BE2C (cell line): ENCODE data around the gene TBX6.

Source experiments
- DNase-seq: peaks from one replicate; pipeline ENCODE4 v3.0.0-alpha.2; 2020
- H3K27me3 ChIP-seq: fragments of 250-450 bp; sonication (Bioruptor Pico); 2 replicates; pipeline ENCODE4 v1.5.1; 2020; ENCODE audit warnings: mild to moderate bottlenecking
- H3K36me3 ChIP-seq: fragments of 250-450 bp; sonication (Bioruptor Pico); 2 replicates; pipeline ENCODE4 v1.5.1; 2020; ENCODE audit warnings: mild to moderate bottlenecking
- H3K4me1 ChIP-seq: fragments of 250-450 bp; sonication (Bioruptor Pico); 2 replicates; pipeline ENCODE4 v1.5.1; 2020
- H3K4me3 ChIP-seq: 2 replicates; pipeline ENCODE4 v1.5.1; 2011; ENCODE audit warnings: low read depth, low read length
- H3K9me3 ChIP-seq: fragments of 250-450 bp; sonication (Bioruptor Pico); 2 replicates; pipeline ENCODE4 v1.5.1; 2020
- CTCF ChIP-seq: IDR thresholded peaks from 2 replicates; pipeline ENCODE4 v1.5.1; 2012; ENCODE audit warnings: mild to moderate bottlenecking, low read depth, low read length

Gene TBX6

DNA sequence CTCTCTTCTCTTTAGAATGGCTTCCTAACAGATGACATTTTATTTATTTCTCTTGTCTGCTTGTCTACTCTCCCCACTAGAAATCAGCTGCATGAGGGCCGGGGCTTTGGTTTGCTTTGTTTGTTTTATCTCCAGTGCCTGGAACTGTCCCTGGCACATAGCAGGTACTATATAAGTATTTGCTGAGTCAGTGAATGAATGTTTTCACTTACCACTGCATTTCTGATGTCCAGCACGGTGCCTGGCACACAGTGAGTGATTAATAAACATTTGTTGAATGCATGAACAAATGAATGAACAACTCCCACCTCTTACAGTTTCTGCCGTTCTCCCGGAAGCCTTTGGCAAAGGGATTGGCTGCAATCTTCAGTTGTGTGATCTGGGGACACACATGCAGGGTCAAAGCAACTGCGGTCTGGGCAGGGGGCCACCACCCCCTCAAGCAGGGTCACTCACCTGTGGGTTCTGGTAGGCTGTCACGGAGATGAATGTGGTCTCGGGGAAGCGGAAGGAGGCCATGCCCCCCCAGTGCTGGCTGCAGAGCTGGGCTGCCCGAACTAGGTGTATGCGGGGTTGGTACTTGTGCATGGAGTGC, 3.4 kb downstream of the TBX6 start:
- Histone ChIP-seq H3K9me3 (no peaks in the 10 kb centered on the region), H3K36me3 (peaks cover 27% of the 10 kb centered on the region), H3K4me1 (peaks cover 5% of the 10 kb centered on the region; the same call in 1 of the 2 replicates), H3K4me3 (no peak overlapping the region), H3K27me3 (no peaks in the 10 kb centered on the region)
- no peak for DNase-seq
- TF ChIP-seq CTCF, result no peak

DNA sequence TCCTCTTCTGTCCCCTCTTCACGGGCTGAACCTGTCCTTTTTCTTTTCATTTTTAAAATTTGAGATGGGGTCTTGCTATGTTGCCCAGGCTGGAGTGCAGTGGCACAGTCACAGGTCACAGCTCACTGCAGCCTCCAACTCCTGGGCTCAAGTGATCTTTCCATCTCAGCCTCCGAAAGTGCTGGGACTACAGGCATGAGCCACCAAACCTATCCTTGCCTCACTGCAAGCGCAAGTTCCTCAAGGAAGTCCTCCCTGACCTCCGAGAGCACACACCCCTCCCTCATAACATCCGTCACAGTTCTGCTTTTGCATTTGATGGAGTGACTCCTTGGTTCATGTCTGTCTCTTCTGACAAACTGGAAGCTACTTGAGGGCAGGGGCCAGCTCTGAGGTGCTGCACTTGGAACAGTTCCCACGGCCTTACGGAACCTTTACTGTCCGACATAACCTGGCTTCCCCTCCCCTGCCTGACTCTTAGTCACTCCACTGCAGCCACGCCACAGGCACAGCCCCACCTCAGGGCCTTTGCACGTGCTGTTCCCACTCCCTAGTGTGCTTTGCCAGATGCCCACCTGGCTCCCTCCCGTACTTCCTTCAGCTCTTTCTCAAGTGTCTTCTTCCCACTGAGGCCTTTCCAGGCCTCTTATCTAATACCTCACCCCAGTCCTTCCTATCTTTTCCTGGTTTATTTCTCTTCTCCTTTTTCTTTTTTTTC, 4.4 kb downstream of the TBX6 start:
- H3K4me3 ChIP-seq, result no peak overlapping the region
- no peak for DNase-seq
- no peak for TF ChIP-seq CTCF
- H3K4me1 ChIP-seq, result peaks cover 5% of the 10 kb centered on the region; the same call in 1 of the 2 replicates
- peaks cover 36% of the 10 kb centered on the region for H3K36me3 ChIP-seq
- H3K27me3 ChIP-seq, result no peaks in the 10 kb centered on the region
- H3K9me3 ChIP-seq, result no peaks in the 10 kb centered on the region

GRCh38 chr16:30086291-30087140, 5.2 kb downstream of the TBX6 start:
- Histone ChIP-seq H3K9me3 (no peaks in the 10 kb centered on the region), H3K36me3 (peaks cover 42% of the 10 kb centered on the region), H3K27me3 (no peaks in the 10 kb centered on the region), H3K4me1 (peaks cover 5% of the 10 kb centered on the region; the same call in 1 of the 2 replicates), H3K4me3 (no peak overlapping the region)
- no peak for DNase-seq
- no peak for TF ChIP-seq CTCF

- no peak for DNase-seq
- no peak overlapping the region for H3K4me3 ChIP-seq
- no peak for TF ChIP-seq CTCF
- peaks cover 5% of the 10 kb centered on the region; the same call in 1 of the 2 replicates for H3K4me1 ChIP-seq
- H3K9me3 ChIP-seq, result no peaks in the 10 kb centered on the region
- peaks cover 49% of the 10 kb centered on the region for H3K36me3 ChIP-seq
- H3K27me3 ChIP-seq, result no peaks in the 10 kb centered on the region
Observed at GRCh38 chr16:30085820-30086219, 5.9 kb downstream of the TBX6 start.

DNA sequence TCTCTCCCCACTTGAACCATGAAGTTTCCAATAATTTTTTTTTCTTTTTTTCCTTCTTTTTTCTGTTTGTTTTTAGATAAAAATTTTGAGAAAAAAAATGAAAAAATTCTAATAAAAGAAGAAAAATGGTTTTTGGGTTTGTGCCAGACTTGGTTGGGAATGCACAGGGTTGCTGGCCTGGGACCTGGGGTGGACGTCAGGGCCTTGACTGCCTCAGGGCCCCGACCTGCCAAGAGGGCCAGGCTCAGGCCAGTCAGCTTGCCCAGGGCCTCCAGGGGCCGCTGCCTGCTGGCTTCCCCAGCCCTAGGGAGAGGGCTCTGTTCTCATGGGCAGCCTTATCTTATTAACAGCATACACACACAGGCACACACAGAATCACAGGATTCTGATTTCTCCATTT, 6.5 kb downstream of the TBX6 start:
- Histone ChIP-seq H3K27me3 (no peaks in the 10 kb centered on the region), H3K4me1 (peaks cover 5% of the 10 kb centered on the region; the same call in 1 of the 2 replicates), H3K36me3 (peaks cover 54% of the 10 kb centered on the region), H3K9me3 (no peaks in the 10 kb centered on the region), H3K4me3 (no peak overlapping the region)
- TF ChIP-seq CTCF, result peak; percentile 48; the same call in 1 of the 2 replicates
- DNase-seq, result peak; percentile 66
